ENCODE data around the gene RFPL3.

Gene RFPL3

GRCh38 chr22:32335471-32335870, 22.2 kb upstream of the RFPL3 start:
- POLR2A ChIA-PET: no interaction called here
- no peak overlapping the region for H3K4me3 ChIP-seq (ENCODE audit: low read depth, low read length)

GRCh38 chr22:32336121-32336603, 21.5 kb upstream of the RFPL3 start:
- TF ChIP-seq ZNF600 (tag by site-specific recombination; IDR thresholded peaks at IDR 0.05) (no peak), ZNF670 (tag by site-specific recombination; IDR thresholded peaks at IDR 0.05; ENCODE audit: low read depth) (no peak), EGR2 (tag by site-specific recombination; IDR thresholded peaks at IDR 0.05; ENCODE audit: low read depth) (no peak), ZNF311 (tag by site-specific recombination; IDR thresholded peaks at IDR 0.05; ENCODE audit: borderline replicate concordance) (no peak), ZNF169 (tag by site-specific recombination; IDR thresholded peaks at IDR 0.05) (no peak), ZNF626 (tag by site-specific recombination; IDR thresholded peaks at IDR 0.05) (no peak), MZF1 (tag by site-specific recombination; IDR thresholded peaks at IDR 0.05; ENCODE audit: borderline replicate concordance) (no peak), ZNF138 (tag by site-specific recombination; IDR thresholded peaks at IDR 0.05; ENCODE audit: borderline replicate concordance) (no peak), ZNF707 (tag by site-specific recombination; IDR thresholded peaks at IDR 0.05) (no peak), ZNF16 (tag by site-specific recombination; IDR thresholded peaks at IDR 0.05; ENCODE audit: low read depth) (no peak), FEZF1 (tag by site-specific recombination; IDR thresholded peaks at IDR 0.05) (no peak), ZNF518A (tag by site-specific recombination; conservative IDR thresholded peaks at IDR 0.05; ENCODE audit: low read depth) (no peak)
- TF ChIP-seq, protein P1, sequence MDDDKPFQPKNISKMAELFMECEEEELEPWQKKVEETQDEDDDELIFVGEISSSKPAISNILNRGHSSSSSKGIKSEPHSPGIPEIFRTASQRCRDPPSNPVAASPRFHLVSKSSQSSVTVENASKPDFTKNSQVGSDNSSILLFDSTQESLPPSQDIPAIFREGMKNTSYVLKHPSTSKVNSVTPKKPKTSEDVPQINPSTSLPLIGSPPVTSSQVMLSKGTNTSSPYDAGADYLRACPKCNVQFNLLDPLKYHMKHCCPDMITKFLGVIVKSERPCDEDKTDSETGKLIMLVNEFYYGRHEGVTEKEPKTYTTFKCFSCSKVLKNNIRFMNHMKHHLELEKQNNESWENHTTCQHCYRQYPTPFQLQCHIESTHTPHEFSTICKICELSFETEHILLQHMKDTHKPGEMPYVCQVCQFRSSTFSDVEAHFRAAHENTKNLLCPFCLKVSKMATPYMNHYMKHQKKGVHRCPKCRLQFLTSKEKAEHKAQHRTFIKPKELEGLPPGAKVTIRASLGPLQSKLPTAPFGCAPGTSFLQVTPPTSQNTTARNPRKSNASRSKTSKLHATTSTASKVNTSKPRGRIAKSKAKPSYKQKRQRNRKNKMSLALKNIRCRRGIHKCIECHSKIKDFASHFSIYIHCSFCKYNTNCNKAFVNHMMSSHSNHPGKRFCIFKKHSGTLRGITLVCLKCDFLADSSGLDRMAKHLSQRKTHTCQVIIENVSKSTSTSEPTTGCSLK (tag by site-specific recombination; IDR thresholded peaks at IDR 0.05): no peak
- TF ChIP-seq, protein P2, sequence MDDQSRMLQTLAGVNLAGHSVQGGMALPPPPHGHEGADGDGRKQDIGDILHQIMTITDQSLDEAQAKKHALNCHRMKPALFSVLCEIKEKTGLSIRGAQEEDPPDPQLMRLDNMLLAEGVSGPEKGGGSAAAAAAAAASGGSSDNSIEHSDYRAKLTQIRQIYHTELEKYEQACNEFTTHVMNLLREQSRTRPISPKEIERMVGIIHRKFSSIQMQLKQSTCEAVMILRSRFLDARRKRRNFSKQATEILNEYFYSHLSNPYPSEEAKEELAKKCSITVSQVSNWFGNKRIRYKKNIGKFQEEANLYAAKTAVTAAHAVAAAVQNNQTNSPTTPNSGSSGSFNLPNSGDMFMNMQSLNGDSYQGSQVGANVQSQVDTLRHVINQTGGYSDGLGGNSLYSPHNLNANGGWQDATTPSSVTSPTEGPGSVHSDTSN (CRISPR knock-in tag; IDR thresholded peaks at IDR 0.05): no peak
- H3K27ac ChIP-seq (ENCODE audit: extremely low read depth, low read depth, low read length): no peak overlapping the region
- H3K4me3 ChIP-seq (ENCODE audit: low read depth, low read length): no peak overlapping the region
- H3K36me3 ChIP-seq (ENCODE audit: control insufficient read depth in 2 of 2, insufficient read depth in 1 of 2, low read length in 2 of 2): no peaks in the 10 kb centered on the region
- POLR2A ChIA-PET: no interaction called here
- H3K9me3 ChIP-seq (ENCODE audit: control insufficient read depth, insufficient read depth, low read depth, low read length): no peaks in the 10 kb centered on the region
- H3K4me1 ChIP-seq (ENCODE audit: control insufficient read depth, insufficient read depth, low read length): no peaks in the 10 kb centered on the region
- CTCF ChIA-PET: interaction anchor here (0.6 kb wide), 1 partner anchor 681 kb away, joined by 3 read pairs; no protein-coding TSS in a partner anchor

More at GRCh38 chr22:32335471-32335870, 22.2 kb upstream of the RFPL3 start:
- Histone ChIP-seq H3K27ac (ENCODE audit: extremely low read depth, low read depth, low read length) (no peak overlapping the region), H3K36me3 (ENCODE audit: control insufficient read depth in 2 of 2, insufficient read depth in 1 of 2, low read length in 2 of 2) (no peaks in the 10 kb centered on the region), H3K4me1 (ENCODE audit: control insufficient read depth, insufficient read depth, low read length) (no peaks in the 10 kb centered on the region), H3K9me3 (ENCODE audit: control insufficient read depth, insufficient read depth, low read depth, low read length) (no peaks in the 10 kb centered on the region)
- CTCF ChIA-PET: interaction anchor here (0.9 kb wide), 1 partner anchor 70 kb away, joined by 4 read pairs; no protein-coding TSS in a partner anchor
- TF ChIP-seq, protein P3, sequence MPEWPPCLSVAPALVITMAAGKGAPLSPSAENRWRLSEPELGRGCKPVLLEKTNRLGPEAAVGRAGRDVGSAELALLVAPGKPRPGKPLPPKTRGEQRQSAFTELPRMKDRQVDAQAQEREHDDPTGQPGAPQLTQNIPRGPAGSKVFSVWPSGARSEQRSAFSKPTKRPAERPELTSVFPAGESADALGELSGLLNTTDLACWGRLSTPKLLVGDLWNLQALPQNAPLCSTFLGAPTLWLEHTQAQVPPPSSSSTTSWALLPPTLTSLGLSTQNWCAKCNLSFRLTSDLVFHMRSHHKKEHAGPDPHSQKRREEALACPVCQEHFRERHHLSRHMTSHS (tag by site-specific recombination; IDR thresholded peaks at IDR 0.05): no peak
- TF ChIP-seq, protein P4, sequence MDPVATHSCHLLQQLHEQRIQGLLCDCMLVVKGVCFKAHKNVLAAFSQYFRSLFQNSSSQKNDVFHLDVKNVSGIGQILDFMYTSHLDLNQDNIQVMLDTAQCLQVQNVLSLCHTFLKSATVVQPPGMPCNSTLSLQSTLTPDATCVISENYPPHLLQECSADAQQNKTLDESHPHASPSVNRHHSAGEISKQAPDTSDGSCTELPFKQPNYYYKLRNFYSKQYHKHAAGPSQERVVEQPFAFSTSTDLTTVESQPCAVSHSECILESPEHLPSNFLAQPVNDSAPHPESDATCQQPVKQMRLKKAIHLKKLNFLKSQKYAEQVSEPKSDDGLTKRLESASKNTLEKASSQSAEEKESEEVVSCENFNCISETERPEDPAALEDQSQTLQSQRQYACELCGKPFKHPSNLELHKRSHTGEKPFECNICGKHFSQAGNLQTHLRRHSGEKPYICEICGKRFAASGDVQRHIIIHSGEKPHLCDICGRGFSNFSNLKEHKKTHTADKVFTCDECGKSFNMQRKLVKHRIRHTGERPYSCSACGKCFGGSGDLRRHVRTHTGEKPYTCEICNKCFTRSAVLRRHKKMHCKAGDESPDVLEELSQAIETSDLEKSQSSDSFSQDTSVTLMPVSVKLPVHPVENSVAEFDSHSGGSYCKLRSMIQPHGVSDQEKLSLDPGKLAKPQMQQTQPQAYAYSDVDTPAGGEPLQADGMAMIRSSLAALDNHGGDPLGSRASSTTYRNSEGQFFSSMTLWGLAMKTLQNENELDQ (tag by site-specific recombination; IDR thresholded peaks at IDR 0.05; ENCODE audit: low read depth): no peak
- no peak for TF ChIP-seq SP7 (tag by site-specific recombination; IDR thresholded peaks at IDR 0.05)
